ENCODE measurements around the gene GPRC5C. TPM values are rescaled to one million over a fixed set of nuclear protein-coding genes. Genes with fewer than 3 reads are reported as not detected.

GPRC5C gene
- total RNA-seq, 1 donor from 2014 or later = 93.3 TPM

- TF ChIP-seq CTCF (IDR thresholded peaks at IDR 0.05; ENCODE audit: partially characterized antibody, unreplicated experiment) = no peak
- Mint-ChIP-seq H3K4me3 (ENCODE audit: unreplicated experiment) (peak overlapping the region; percentile 73), H3K27me3 (ENCODE audit: unreplicated experiment) (peaks cover 19% of the 10 kb centered on the region), H3K27ac (ENCODE audit: unreplicated experiment) (peak overlapping the region; percentile 99), H3K36me3 (ENCODE audit: unreplicated experiment) (no peaks in the 10 kb centered on the region), H3K9me3 (ENCODE audit: unreplicated experiment) (peaks cover 15% of the 10 kb centered on the region), H3K4me1 (ENCODE audit: low read depth, unreplicated experiment) (peaks cover 46% of the 10 kb centered on the region)
- DNase-seq = no peak
Observed at GRCh38 chr17:74453665-74454196, 21.8 kb downstream of the GPRC5C start.

DNA sequence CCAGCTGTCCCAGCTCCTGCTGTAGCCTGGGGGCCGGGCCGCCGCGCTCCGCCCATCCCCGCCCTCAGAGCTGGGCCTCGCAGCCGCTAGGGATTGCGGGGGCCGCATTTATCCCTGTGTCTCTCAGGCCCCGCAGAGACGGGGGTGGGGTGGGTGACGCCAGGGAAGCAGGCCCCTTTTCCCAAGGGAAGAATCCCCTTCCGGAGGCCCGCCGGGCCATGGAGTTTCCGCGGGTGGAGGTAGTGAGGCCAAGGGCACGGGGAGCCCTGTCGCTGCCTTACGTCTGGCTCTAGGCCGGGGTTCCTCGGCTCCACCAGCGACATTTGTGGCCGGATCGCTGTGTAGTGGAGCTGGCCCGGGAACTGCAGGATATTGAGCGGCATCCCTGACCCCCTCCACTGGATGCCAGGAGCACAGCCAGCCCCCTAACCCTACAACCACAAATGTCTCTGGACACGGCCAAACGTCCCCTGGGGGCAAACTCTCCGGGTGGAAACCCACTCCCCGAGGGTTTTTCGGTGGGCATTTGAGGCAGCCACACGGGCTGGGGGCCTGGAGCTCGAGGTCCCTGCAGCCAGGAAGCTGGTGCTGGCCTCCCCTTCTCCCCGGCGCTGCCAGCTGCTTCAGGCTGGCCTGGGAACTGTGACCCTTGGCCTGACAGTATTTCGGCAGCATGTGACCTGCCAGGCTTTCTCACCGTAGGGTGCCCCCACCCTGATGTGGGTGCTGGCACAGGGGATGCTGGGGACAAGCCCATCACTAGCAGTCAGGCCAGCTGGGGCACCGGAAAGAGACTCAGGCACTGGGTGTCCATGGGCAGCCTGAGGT, 22.5 kb downstream of the GPRC5C start:
- Mint-ChIP-seq H3K4me3 (ENCODE audit: unreplicated experiment) (peak overlapping the region; percentile 69), H3K27ac (ENCODE audit: unreplicated experiment) (peak overlapping the region; percentile 98), H3K27me3 (ENCODE audit: unreplicated experiment) (peaks cover 19% of the 10 kb centered on the region), H3K36me3 (ENCODE audit: unreplicated experiment) (no peaks in the 10 kb centered on the region), H3K4me1 (ENCODE audit: low read depth, unreplicated experiment) (peaks cover 46% of the 10 kb centered on the region), H3K9me3 (ENCODE audit: unreplicated experiment) (peaks cover 13% of the 10 kb centered on the region)
- no peak for TF ChIP-seq CTCF (IDR thresholded peaks at IDR 0.05; ENCODE audit: partially characterized antibody, unreplicated experiment)
- DNase-seq = peak; percentile 96

- H3K4me3 Mint-ChIP-seq (ENCODE audit: unreplicated experiment) = peak overlapping the region; percentile 69
- H3K9me3 Mint-ChIP-seq (ENCODE audit: unreplicated experiment) = peaks cover 13% of the 10 kb centered on the region
- peaks cover 19% of the 10 kb centered on the region for H3K27me3 Mint-ChIP-seq (ENCODE audit: unreplicated experiment)
- no peaks in the 10 kb centered on the region for H3K36me3 Mint-ChIP-seq (ENCODE audit: unreplicated experiment)
- DNase-seq = peak; percentile 58
- peak overlapping the region; percentile 98 for H3K27ac Mint-ChIP-seq (ENCODE audit: unreplicated experiment)
- H3K4me1 Mint-ChIP-seq (ENCODE audit: low read depth, unreplicated experiment) = peaks cover 47% of the 10 kb centered on the region
- no peak for TF ChIP-seq CTCF (IDR thresholded peaks at IDR 0.05; ENCODE audit: partially characterized antibody, unreplicated experiment)
Observed at GRCh38 chr17:74455025-74455545, 23.2 kb downstream of the GPRC5C start.

- H3K27me3 Mint-ChIP-seq (ENCODE audit: unreplicated experiment) = peaks cover 17% of the 10 kb centered on the region
- no peak for DNase-seq
- H3K4me1 Mint-ChIP-seq (ENCODE audit: low read depth, unreplicated experiment) = peaks cover 46% of the 10 kb centered on the region
- H3K36me3 Mint-ChIP-seq (ENCODE audit: unreplicated experiment) = no peaks in the 10 kb centered on the region
- H3K4me3 Mint-ChIP-seq (ENCODE audit: unreplicated experiment) = peak overlapping the region; percentile 56
- peak overlapping the region; percentile 86 for H3K27ac Mint-ChIP-seq (ENCODE audit: unreplicated experiment)
- no peak for TF ChIP-seq CTCF (IDR thresholded peaks at IDR 0.05; ENCODE audit: partially characterized antibody, unreplicated experiment)
- H3K9me3 Mint-ChIP-seq (ENCODE audit: unreplicated experiment) = peaks cover 13% of the 10 kb centered on the region
Observed at GRCh38 chr17:74455821-74456220, 23.9 kb downstream of the GPRC5C start.

Measured in glutamatergic neuron (in vitro differentiated cells).